Mesothelial cell of epicardium (in vitro differentiated cells): ENCODE results near the gene THBS3. TPM values are rescaled to one million over a fixed set of nuclear protein-coding genes. Genes with fewer than 3 reads are reported as not detected.

ENCODE experiments used
- DNase-seq, 2 experiments: peaks; one replicate each; pipeline ENCODE4 v3.0.0; 2021; ENCODE audit warnings: low spot score in 2 of 2; ENCODE audit not compliant: unreplicated experiment in 2 of 2
- H3K27ac Mint-ChIP-seq: 2 replicates; pipeline ENCODE4 v1.8.0; 2021; ENCODE audit warnings: mixed read lengths
- H3K27me3 Mint-ChIP-seq: 2 replicates; pipeline ENCODE4 v1.8.0; 2021; ENCODE audit warnings: low read depth, mixed read lengths
- H3K36me3 Mint-ChIP-seq: 2 replicates; pipeline ENCODE4 v1.8.0; 2021; ENCODE audit warnings: mixed read lengths
- H3K4me1 Mint-ChIP-seq: 2 replicates; pipeline ENCODE4 v1.8.0; 2021; ENCODE audit warnings: mixed read lengths
- H3K4me3 Mint-ChIP-seq: 2 replicates; pipeline ENCODE4 v1.8.0; 2021; ENCODE audit warnings: mild to moderate bottlenecking, moderate library complexity, mixed read lengths
- H3K9me3 Mint-ChIP-seq: 2 replicates; pipeline ENCODE4 v1.8.0; 2021; ENCODE audit warnings: mixed read lengths
- CTCF ChIP-seq: fragments of 200-600 bp; sonication (generic); IDR thresholded peaks from one replicate; pipeline ENCODE4 v1.5.0; 2021; ENCODE audit warnings: antibody characterized with exemption; ENCODE audit not compliant: unreplicated experiment
- total RNA-seq: library from RNA; stranded (reverse); gene quantifications from 3 replicates; pipeline ENCODE4 v1.2.1, GENCODE V29; 2021

The THBS3 gene
- total RNA-seq, 1 donor from 2014 or later, result 54.0 TPM

- TF ChIP-seq CTCF, result no peak
- H3K27ac Mint-ChIP-seq, result no peak overlapping the region
Observed at GRCh38 chr1:155177192-155177917, 30.3 kb downstream of the THBS3 start.

GRCh38 chr1:155176544-155177071, 31.1 kb downstream of the THBS3 start:
- H3K9me3 Mint-ChIP-seq, result no peaks in the 10 kb centered on the region
- peaks cover 11% of the 10 kb centered on the region for H3K27me3 Mint-ChIP-seq
- H3K4me1 Mint-ChIP-seq, result peaks cover 26% of the 10 kb centered on the region
- H3K27ac Mint-ChIP-seq, result no peak overlapping the region
- peak; percentile 76 for TF ChIP-seq CTCF
- H3K36me3 Mint-ChIP-seq, result no peaks in the 10 kb centered on the region
- H3K4me3 Mint-ChIP-seq, result peak overlapping the region; percentile 4
- DNase-seq, result peak; percentile 71 to 86

More at GRCh38 chr1:155177192-155177917, 30.3 kb downstream of the THBS3 start:
- DNase-seq, result no peak
- H3K36me3 Mint-ChIP-seq, result no peaks in the 10 kb centered on the region
- no peaks in the 10 kb centered on the region for H3K9me3 Mint-ChIP-seq
- H3K27me3 Mint-ChIP-seq, result peaks cover 11% of the 10 kb centered on the region
- no peak overlapping the region for H3K4me3 Mint-ChIP-seq
- H3K4me1 Mint-ChIP-seq, result peaks cover 19% of the 10 kb centered on the region

GRCh38 chr1:155175927-155176371, 31.7 kb downstream of the THBS3 start:
- Mint-ChIP-seq H3K9me3 (no peaks in the 10 kb centered on the region), H3K27ac (no peak overlapping the region), H3K27me3 (peaks cover 11% of the 10 kb centered on the region), H3K4me3 (no peak overlapping the region), H3K4me1 (peaks cover 26% of the 10 kb centered on the region), H3K36me3 (no peaks in the 10 kb centered on the region)
- no peak for DNase-seq
- TF ChIP-seq CTCF, result no peak

- no peaks in the 10 kb centered on the region for H3K36me3 Mint-ChIP-seq
- peaks cover 11% of the 10 kb centered on the region for H3K27me3 Mint-ChIP-seq
- no peak for DNase-seq
- H3K27ac Mint-ChIP-seq, result no peak overlapping the region
- H3K9me3 Mint-ChIP-seq, result no peaks in the 10 kb centered on the region
- peak overlapping the region; percentile 99 for H3K4me3 Mint-ChIP-seq
- peaks cover 26% of the 10 kb centered on the region for H3K4me1 Mint-ChIP-seq
- TF ChIP-seq CTCF, result no peak
Observed at GRCh38 chr1:155175281-155175926, 32.3 kb downstream of the THBS3 start.

- DNase-seq, result peak in 1 of 2 experiments; percentile 40
- Mint-ChIP-seq H3K4me3 (peak overlapping the region; percentile 99), H3K36me3 (peaks cover under 1% of the 10 kb centered on the region), H3K27me3 (peaks cover 11% of the 10 kb centered on the region), H3K27ac (peak overlapping the region; percentile 44), H3K4me1 (peaks cover 26% of the 10 kb centered on the region), H3K9me3 (no peaks in the 10 kb centered on the region)
- no peak for TF ChIP-seq CTCF
Observed at GRCh38 chr1:155174324-155175280, 33.1 kb downstream of the THBS3 start.
